ENCODE measurements around the gene NCLN.

Gene NCLN

DNA sequence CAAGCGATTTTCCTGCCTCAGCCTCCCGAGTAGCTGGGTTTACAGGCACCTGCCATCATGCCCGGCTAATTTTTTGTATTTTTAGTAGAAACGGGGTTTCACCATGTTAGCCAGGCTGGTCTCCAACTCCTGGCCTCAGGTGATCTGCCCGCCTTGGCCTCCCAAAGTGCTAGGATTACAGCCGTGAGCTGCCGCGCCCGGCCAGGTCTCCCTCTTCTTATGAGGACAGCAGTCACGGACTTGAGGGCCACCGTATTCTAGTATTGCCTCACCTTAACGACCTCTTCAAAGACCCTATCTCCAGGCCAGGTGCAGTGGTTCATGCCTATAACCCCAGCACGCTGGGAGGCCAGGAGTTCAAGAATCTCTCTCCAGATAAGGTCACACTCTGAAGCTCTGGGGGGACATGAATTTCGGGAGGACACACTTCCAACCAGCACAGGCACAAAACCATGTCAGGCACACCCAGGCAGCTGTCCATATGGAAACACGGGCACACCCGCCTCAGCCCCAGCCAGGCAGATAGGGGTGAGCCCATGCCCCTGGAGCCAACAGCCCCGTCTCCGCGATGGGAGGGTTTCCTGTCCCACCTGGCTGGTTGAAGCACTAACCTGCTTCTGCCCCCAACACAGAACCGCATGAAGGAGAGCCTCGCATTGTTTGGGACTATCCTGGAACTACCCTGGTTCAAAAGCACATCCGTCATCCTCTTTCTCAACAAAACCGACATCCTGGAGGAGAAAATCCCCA, 28.5 kb upstream of the NCLN start:
- DNase-seq (ENCODE audit: low read depth, low spot score) = no peak
- TF ChIP-seq SUZ12 (IDR thresholded peaks at IDR 0.05; ENCODE audit: extremely low read depth, insufficient read depth, insufficient read length) = no peak
- TF ChIP-seq YY1 (IDR thresholded peaks at IDR 0.05; ENCODE audit: insufficient read depth, insufficient read length) = no peak
- TF ChIP-seq ZNF274 (IDR thresholded peaks at IDR 0.05; ENCODE audit: low read depth, low read length) = no peak
- H3K9ac ChIP-seq (ENCODE audit: insufficient read length, low read depth) = no peak overlapping the region
- no peaks in the 10 kb centered on the region for H3K36me3 ChIP-seq (ENCODE audit: insufficient read depth, insufficient read length, low read length)
- H3K4me1 ChIP-seq (ENCODE audit: insufficient read depth, insufficient read length) = peaks cover 9% of the 10 kb centered on the region
- H3K9me3 ChIP-seq (ENCODE audit: insufficient read depth, low read length) = no peaks in the 10 kb centered on the region
- H3K4me3 ChIP-seq (ENCODE audit: insufficient read length, low read depth) = no peak overlapping the region
- H3K27me3 ChIP-seq (ENCODE audit: insufficient read depth, insufficient read length) = peaks cover 11% of the 10 kb centered on the region

- peaks cover 16% of the 10 kb centered on the region for H3K27me3 ChIP-seq (ENCODE audit: insufficient read depth, insufficient read length)
- peaks cover 13% of the 10 kb centered on the region for H3K4me1 ChIP-seq (ENCODE audit: insufficient read depth, insufficient read length)
- no peak overlapping the region for H3K4me3 ChIP-seq (ENCODE audit: insufficient read length, low read depth)
- TF ChIP-seq ZNF274 (IDR thresholded peaks at IDR 0.05; ENCODE audit: low read depth, low read length) = no peak
- H3K9ac ChIP-seq (ENCODE audit: insufficient read length, low read depth) = no peak overlapping the region
- no peaks in the 10 kb centered on the region for H3K9me3 ChIP-seq (ENCODE audit: insufficient read depth, low read length)
- H3K36me3 ChIP-seq (ENCODE audit: insufficient read depth, insufficient read length, low read length) = no peaks in the 10 kb centered on the region
- DNase-seq (ENCODE audit: low read depth, low spot score) = no peak
Observed at GRCh38 chr19:3159565-3159964, 26.2 kb upstream of the NCLN start.

- H3K4me1 ChIP-seq (ENCODE audit: insufficient read depth, insufficient read length) = peaks cover 9% of the 10 kb centered on the region
- TF ChIP-seq ZNF274 (IDR thresholded peaks at IDR 0.05; ENCODE audit: low read depth, low read length) (no peak), SUZ12 (IDR thresholded peaks at IDR 0.05; ENCODE audit: extremely low read depth, insufficient read depth, insufficient read length) (no peak), YY1 (IDR thresholded peaks at IDR 0.05; ENCODE audit: insufficient read depth, insufficient read length) (no peak)
- DNase-seq (ENCODE audit: low read depth, low spot score) = no peak
- H3K9ac ChIP-seq (ENCODE audit: insufficient read length, low read depth) = no peak overlapping the region
- no peak overlapping the region for H3K4me3 ChIP-seq (ENCODE audit: insufficient read length, low read depth)
- peaks cover 16% of the 10 kb centered on the region for H3K27me3 ChIP-seq (ENCODE audit: insufficient read depth, insufficient read length)
- no peaks in the 10 kb centered on the region for H3K36me3 ChIP-seq (ENCODE audit: insufficient read depth, insufficient read length, low read length)
- no peaks in the 10 kb centered on the region for H3K9me3 ChIP-seq (ENCODE audit: insufficient read depth, low read length)
Observed at GRCh38 chr19:3160219-3160618, 25.5 kb upstream of the NCLN start.

GRCh38 chr19:3161453-3161852, 24.3 kb upstream of the NCLN start:
- Histone ChIP-seq H3K27me3 (ENCODE audit: insufficient read depth, insufficient read length) (peaks cover 17% of the 10 kb centered on the region), H3K36me3 (ENCODE audit: insufficient read depth, insufficient read length, low read length) (no peaks in the 10 kb centered on the region), H3K4me1 (ENCODE audit: insufficient read depth, insufficient read length) (peaks cover 4% of the 10 kb centered on the region), H3K4me3 (ENCODE audit: insufficient read length, low read depth) (no peak overlapping the region), H3K9me3 (ENCODE audit: insufficient read depth, low read length) (no peaks in the 10 kb centered on the region), H3K9ac (ENCODE audit: insufficient read length, low read depth) (no peak overlapping the region)
- DNase-seq (ENCODE audit: low read depth, low spot score) = no peak
- TF ChIP-seq SUZ12 (IDR thresholded peaks at IDR 0.05; ENCODE audit: extremely low read depth, insufficient read depth, insufficient read length) = no peak
- no peak for TF ChIP-seq ZNF274 (IDR thresholded peaks at IDR 0.05; ENCODE audit: low read depth, low read length)
- TF ChIP-seq YY1 (IDR thresholded peaks at IDR 0.05; ENCODE audit: insufficient read depth, insufficient read length) = no peak

- H3K4me3 ChIP-seq (ENCODE audit: insufficient read length, low read depth) = no peak overlapping the region
- TF ChIP-seq ZNF274 (IDR thresholded peaks at IDR 0.05; ENCODE audit: low read depth, low read length) (no peak), SUZ12 (IDR thresholded peaks at IDR 0.05; ENCODE audit: extremely low read depth, insufficient read depth, insufficient read length) (no peak), YY1 (IDR thresholded peaks at IDR 0.05; ENCODE audit: insufficient read depth, insufficient read length) (no peak)
- no peak for DNase-seq (ENCODE audit: low read depth, low spot score)
- H3K4me1 ChIP-seq (ENCODE audit: insufficient read depth, insufficient read length) = peaks cover 4% of the 10 kb centered on the region
- no peaks in the 10 kb centered on the region for H3K9me3 ChIP-seq (ENCODE audit: insufficient read depth, low read length)
- H3K27me3 ChIP-seq (ENCODE audit: insufficient read depth, insufficient read length) = peaks cover 12% of the 10 kb centered on the region
- H3K36me3 ChIP-seq (ENCODE audit: insufficient read depth, insufficient read length, low read length) = no peaks in the 10 kb centered on the region
- H3K9ac ChIP-seq (ENCODE audit: insufficient read length, low read depth) = peak overlapping the region; percentile 32
Observed at GRCh38 chr19:3162418-3163229, 23.1 kb upstream of the NCLN start.

GRCh38 chr19:3163230-3163886, 22.4 kb upstream of the NCLN start:
- H3K27me3 ChIP-seq (ENCODE audit: insufficient read depth, insufficient read length) = peaks cover 9% of the 10 kb centered on the region
- H3K4me3 ChIP-seq (ENCODE audit: insufficient read length, low read depth) = peak overlapping the region; percentile 36
- no peaks in the 10 kb centered on the region for H3K36me3 ChIP-seq (ENCODE audit: insufficient read depth, insufficient read length, low read length)
- peaks cover 4% of the 10 kb centered on the region for H3K4me1 ChIP-seq (ENCODE audit: insufficient read depth, insufficient read length)
- TF ChIP-seq SUZ12 (IDR thresholded peaks at IDR 0.05; ENCODE audit: extremely low read depth, insufficient read depth, insufficient read length) (no peak), ZNF274 (IDR thresholded peaks at IDR 0.05; ENCODE audit: low read depth, low read length) (no peak), YY1 (IDR thresholded peaks at IDR 0.05; ENCODE audit: insufficient read depth, insufficient read length) (no peak)
- H3K9ac ChIP-seq (ENCODE audit: insufficient read length, low read depth) = peak overlapping the region; percentile 32
- peak; percentile 70 for DNase-seq (ENCODE audit: low read depth, low spot score)
- no peaks in the 10 kb centered on the region for H3K9me3 ChIP-seq (ENCODE audit: insufficient read depth, low read length)

DNA sequence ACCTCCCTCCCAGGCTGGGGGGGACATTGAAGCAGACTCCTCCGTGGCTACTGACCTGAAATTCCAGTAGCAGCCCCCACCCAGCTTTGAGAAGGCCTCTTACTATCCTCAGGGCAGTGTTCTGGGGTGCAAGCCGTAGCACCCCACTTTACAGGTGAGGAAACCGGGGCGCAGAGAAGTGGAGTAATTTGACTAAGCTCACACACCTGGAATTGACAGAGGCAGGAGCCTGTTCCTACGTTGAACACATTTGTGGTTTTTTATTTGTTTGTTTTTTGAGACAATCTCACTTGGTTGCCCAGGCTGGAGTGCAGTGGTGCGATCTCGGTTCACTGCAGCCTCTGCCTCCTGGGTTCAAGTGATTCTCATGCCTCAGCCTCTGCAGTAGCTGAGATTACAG, 21.8 kb upstream of the NCLN start:
- Histone ChIP-seq H3K36me3 (ENCODE audit: insufficient read depth, insufficient read length, low read length) (no peaks in the 10 kb centered on the region), H3K9me3 (ENCODE audit: insufficient read depth, low read length) (no peaks in the 10 kb centered on the region), H3K9ac (ENCODE audit: insufficient read length, low read depth) (no peak overlapping the region), H3K27me3 (ENCODE audit: insufficient read depth, insufficient read length) (peaks cover 9% of the 10 kb centered on the region), H3K4me1 (ENCODE audit: insufficient read depth, insufficient read length) (peaks cover 4% of the 10 kb centered on the region), H3K4me3 (ENCODE audit: insufficient read length, low read depth) (no peak overlapping the region)
- DNase-seq (ENCODE audit: low read depth, low spot score) = no peak
- TF ChIP-seq SUZ12 (IDR thresholded peaks at IDR 0.05; ENCODE audit: extremely low read depth, insufficient read depth, insufficient read length) (no peak), ZNF274 (IDR thresholded peaks at IDR 0.05; ENCODE audit: low read depth, low read length) (no peak), YY1 (IDR thresholded peaks at IDR 0.05; ENCODE audit: insufficient read depth, insufficient read length) (no peak)

Measured in NT2/D1 (cell line).